A549 (cell line): ENCODE data around the gene D2HGDH. TPM values are rescaled to one million over a fixed set of nuclear protein-coding genes. Genes with fewer than 3 reads are reported as not detected.

Experiments used
- ATAC-seq, 2 experiments: fragments of 200-7000 bp in 1 of 2; fragments of >200 bp in 1 of 2; cut with Nextera tagmentation in 1 of 2; cut with Tn5 transposase in 1 of 2; 3 replicates each; pipeline versions ENCODE4 v1.8.0 to v1.9.1; 2018 to 2020; ENCODE audit warnings: mild to moderate bottlenecking in 1 of 2, moderate library complexity in 1 of 2
- CTCF ChIA-PET: fragments of 300-600 bp; sonication (Branson Sonifier 250); formaldehyde crosslinking; extraction: SDS; loops from one replicate; lab custom pipeline; 2021; ENCODE audit warnings: antibody characterized with exemption, inconsistent platforms; lab: Yijun Ruan, JAX
- POLR2A ChIA-PET: fragments of 350-600 bp; formaldehyde crosslinking; extraction: SDS; loops from one replicate; lab custom pipeline; 2021; ENCODE audit warnings: antibody characterized with exemption, inconsistent platforms; lab: Yijun Ruan, JAX
- DNase-seq, 2 experiments: peaks; one replicate each; pipeline versions ENCODE4 v3.0.0 to v3.0.0-alpha.2; 2011 to 2016; ENCODE audit warnings: low read depth in 1 of 2, low spot score in 1 of 2
- FAIRE-seq: peaks from 2 replicates; lab custom pipeline; 2011; peaks lifted over from hg19 to GRCh38; lab: Jason Lieb, UNC
- H3K27ac ChIP-seq, 2 experiments: fragments of >200 bp; sonication (Bioruptor Twin); formaldehyde crosslinking; 3 replicates each; pipeline ENCODE4 v1.5.1; 2016 to 2017
- H3K4me1 ChIP-seq: fragments of >200 bp; sonication (Bioruptor Twin); formaldehyde crosslinking; 3 replicates; pipeline ENCODE4 v1.6.1; 2016
- H3K4me2 ChIP-seq: fragments of >200 bp; sonication (Bioruptor Twin); formaldehyde crosslinking; 3 replicates; pipeline ENCODE4 v1.6.1; 2016
- H3K4me3 ChIP-seq: fragments of >200 bp; sonication (Bioruptor Twin); formaldehyde crosslinking; 3 replicates; pipeline ENCODE4 v1.5.1; 2016
- H3K9me3 ChIP-seq: fragments of >200 bp; sonication (Bioruptor Twin); formaldehyde crosslinking; 3 replicates; pipeline ENCODE4 v1.6.1; 2016
- CEBPB ChIP-seq, 2 experiments: fragments of >200 bp in 1 of 2; sonication (Bioruptor Twin) in 1 of 2; formaldehyde crosslinking in 1 of 2; IDR thresholded peaks; 2 replicates each; pipeline ENCODE4 v1.6.1; 2012 to 2016
- CHD2 ChIP-seq: fragments of 150-350 bp; IDR thresholded peaks from 2 replicates; pipeline ENCODE4 v1.6.1; 2014; ENCODE audit warnings: low read length; ENCODE audit not compliant: partially characterized antibody
- CTCF ChIP-seq: fragments of >200 bp; sonication (Bioruptor Twin); formaldehyde crosslinking; IDR thresholded peaks from 3 replicates; pipeline ENCODE4 v1.5.1; 2016
- EHMT2 ChIP-seq: fragments of 200-600 bp; sonication (generic); IDR thresholded peaks from 2 replicates; pipeline ENCODE4 v1.6.1; 2016; ENCODE audit warnings: antibody characterized with exemption, low read depth, mild to moderate bottlenecking, moderate library complexity
- ELK1 ChIP-seq: fragments of 150-350 bp; IDR thresholded peaks from 2 replicates; pipeline ENCODE4 v1.6.1; 2014; ENCODE audit warnings: low read depth, mild to moderate bottlenecking, low read length
- ESRRA ChIP-seq: fragments of 150-350 bp; IDR thresholded peaks from 2 replicates; pipeline ENCODE4 v1.6.1; 2014; ENCODE audit warnings: mild to moderate bottlenecking, low read length, borderline replicate concordance
- FOSB ChIP-seq: fragments of 250-450 bp; sonication (Bioruptor Pico); IDR thresholded peaks from 2 replicates; pipeline ENCODE4 v1.5.0; 2020; ENCODE audit warnings: mild to moderate bottlenecking, moderate library complexity
- FOXS1 ChIP-seq: fragments of 250-450 bp; sonication (Bioruptor Pico); IDR thresholded peaks from 2 replicates; pipeline ENCODE4 v1.5.0; 2020; ENCODE audit warnings: mild to moderate bottlenecking, moderate library complexity
- GATA3 ChIP-seq: IDR thresholded peaks from 2 replicates; pipeline ENCODE4 v1.6.1; 2012; ENCODE audit warnings: borderline replicate concordance
- HMGXB4 ChIP-seq: fragments of 250-450 bp; sonication (Bioruptor Pico); IDR thresholded peaks from 2 replicates; pipeline ENCODE4 v1.5.0; 2021; ENCODE audit warnings: mild to moderate bottlenecking, moderate library complexity, borderline replicate concordance
- JUNB ChIP-seq: fragments of >200 bp; sonication (Bioruptor Twin); formaldehyde crosslinking; IDR thresholded peaks from 2 replicates; pipeline ENCODE4 v1.6.1; 2016
- KDM1A ChIP-seq: fragments of 200-600 bp; sonication (generic); IDR thresholded peaks from 2 replicates; pipeline ENCODE4 v1.6.1; 2016; ENCODE audit warnings: low read depth, mild to moderate bottlenecking
- MAX ChIP-seq: IDR thresholded peaks from 2 replicates; pipeline ENCODE4 v1.6.1; 2012
- NFE2L2 ChIP-seq: fragments of 150-350 bp; conservative IDR thresholded peaks from 2 replicates; pipeline ENCODE4 v1.6.1; 2014; ENCODE audit warnings: low read length
- POLR2A ChIP-seq: IDR thresholded peaks from 2 replicates; pipeline ENCODE4 v1.6.1; 2012; ENCODE audit warnings: mild to moderate bottlenecking, low read length
- POLR2AphosphoS2 ChIP-seq: conservative IDR thresholded peaks from 2 replicates; pipeline ENCODE4 v1.6.1; 2012; ENCODE audit warnings: low read length, improper control_type of control experiment, inconsistent platforms
- RCOR1 ChIP-seq: fragments of 150-350 bp; IDR thresholded peaks from 2 replicates; pipeline ENCODE4 v1.6.1; 2014; ENCODE audit warnings: antibody characterized with exemption, low read length, low read depth
- RNF2 ChIP-seq: fragments of 200-600 bp; sonication (generic); IDR thresholded peaks from 2 replicates; pipeline ENCODE4 v1.6.1; 2016; ENCODE audit warnings: low read depth, mild to moderate bottlenecking, antibody characterized with exemption, moderate library complexity, borderline replicate concordance
- SMC3 ChIP-seq: fragments of >200 bp; sonication (Bioruptor Twin); formaldehyde crosslinking; IDR thresholded peaks from 3 replicates; pipeline ENCODE4 v1.6.1; 2018; ENCODE audit warnings: inconsistent platforms
- TFCP2L1 ChIP-seq: fragments of 250-450 bp; sonication (Bioruptor Pico); IDR thresholded peaks from 2 replicates; pipeline ENCODE4 v1.5.0; 2021; ENCODE audit warnings: mild to moderate bottlenecking
- USF2 ChIP-seq: fragments of 450-650 bp; IDR thresholded peaks from 2 replicates; pipeline ENCODE4 v1.6.1; 2014; ENCODE audit warnings: antibody characterized with exemption
- ZFP36 ChIP-seq: fragments of 450-650 bp; IDR thresholded peaks from 2 replicates; pipeline ENCODE4 v1.6.1; 2014; ENCODE audit warnings: borderline replicate concordance; ENCODE audit not compliant: partially characterized antibody
- ZNF302 ChIP-seq: fragments of 250-450 bp; sonication (Bioruptor Pico); IDR thresholded peaks from 2 replicates; pipeline ENCODE4 v1.9.0; 2021; ENCODE audit warnings: inconsistent platforms, mild to moderate bottlenecking, moderate library complexity
- WGBS: methylation state at CpG from one replicate; pipeline ENCODE4 v1.1.6; 2017; ENCODE audit errors: missing lambda C conversion rate; 5-methylcytosine and 5-hydroxymethylcytosine counted together
- polyA minus RNA-seq: library from RNA; depleted of rRNA, polyadenylated mRNA; stranded (reverse); fragments of >200 nt; gene quantifications from 2 replicates; pipeline ENCODE4 v1.2.3, GENCODE V29; 2011; rRNA and poly(A)+ RNA removed
- polyA plus RNA-seq, 4 experiments: library from polyadenylated mRNA; depleted of rRNA in 3 of 4; stranded (reverse); fragments of >200 nt; fragmentation: RNase III in 1 of 4; extraction: RNeasy Plus Mini Kit Qiagen cat#74134 plus additional on column Dnase treatment in 1 of 4; gene quantifications; 2 replicates in 3 of 4; 3 replicates in 1 of 4; pipeline ENCODE4 v1.2.3, GENCODE V29; 2011 to 2017
- TF ChIP-seq, protein P1 (sequence below): fragments of 200-600 bp; sonication (generic); IDR thresholded peaks from 2 replicates; pipeline ENCODE4 v1.6.1; 2016; ENCODE audit warnings: antibody characterized with exemption, mild to moderate bottlenecking, moderate library complexity
- TF ChIP-seq, protein P2 (sequence below): fragments of 250-450 bp; sonication (Bioruptor Pico); IDR thresholded peaks from 2 replicates; pipeline ENCODE4 v1.5.0; 2020; ENCODE audit warnings: low read depth, mild to moderate bottlenecking, moderate library complexity
- TF ChIP-seq, protein P3 (sequence below): fragments of >200 bp; sonication (Bioruptor Twin); formaldehyde crosslinking; IDR thresholded peaks from 3 replicates; pipeline ENCODE4 v1.6.1; 2016

Gene D2HGDH
- 6.5 and 7.0 TPM in 2 replicates for polyA plus RNA-seq (2011; rRNA removed)
- 17.3 and 21.6 TPM in 2 replicates for polyA plus RNA-seq (2012; cell fraction: cytosol; rRNA removed)
- 124 and 153 TPM in 2 replicates for polyA plus RNA-seq (2012; cell fraction: nucleus; rRNA removed)
- polyA plus RNA-seq (2017; fragmentation: RNase III; extraction: RNeasy Plus Mini Kit Qiagen cat#74134 plus additional on column Dnase treatment), result 16.5 to 18.8 TPM (median 18.5 TPM) in 3 replicates
- 7.9 and 15.7 TPM in 2 replicates for polyA minus RNA-seq

GRCh38 chr2:241734467-241735208 is at the start of gene D2HGDH:
Gene D2HGDH (plus strand): TSS chr2:241734630. CDS start chr2:241735225, 595 bp downstream.
- peak within 1 kb of the TSS; percentile 99 for H3K27ac ChIP-seq
- H3K4me1 ChIP-seq, result peaks cover 5% of the 10 kb centered on the region; the same call in 1 of the 3 replicates
- ATAC-seq (peak; percentile 74 to 83), FAIRE-seq (no peak), DNase-seq (peak; percentile 63 to 86)
- H3K9me3 ChIP-seq, result no peaks in the 10 kb centered on the region
- peak within 1 kb of the TSS; percentile 97 for H3K4me3 ChIP-seq
- peak within 1 kb of the TSS; percentile 89 for H3K4me2 ChIP-seq
- ChIA-PET POLR2A (interaction anchor here (0.5 to 2.4 kb wide), 4 partner anchors 22 to 379 kb away, joined by 3 to 23 read pairs (median 6); partner anchors contain the start of genes FARP2 and ING5), CTCF (interaction anchor here (0.9 to 4.3 kb wide), 6 partner anchors 10 to 883 kb away, joined by 3 to 18 read pairs (median 10); partner anchors contain the start of genes HDLBP and SEPTIN2)
- WGBS, result 0% methylated on average over 11 of the region's 98 CpGs
- no peak for TF ChIP-seq SMC3
- TF ChIP-seq JUNB, result no peak
- TF ChIP-seq NFE2L2, result no peak
- TF ChIP-seq POLR2AphosphoS2, result no peak
- no peak for TF ChIP-seq FOSB (CRISPR knock-in tag)
- TF ChIP-seq KDM1A, result no peak
- no peak for TF ChIP-seq ZFP36
- TF ChIP-seq ESRRA, result no peak
- peak; percentile 83 for TF ChIP-seq USF2
- no peak for TF ChIP-seq EHMT2
- TF ChIP-seq, protein P1, sequence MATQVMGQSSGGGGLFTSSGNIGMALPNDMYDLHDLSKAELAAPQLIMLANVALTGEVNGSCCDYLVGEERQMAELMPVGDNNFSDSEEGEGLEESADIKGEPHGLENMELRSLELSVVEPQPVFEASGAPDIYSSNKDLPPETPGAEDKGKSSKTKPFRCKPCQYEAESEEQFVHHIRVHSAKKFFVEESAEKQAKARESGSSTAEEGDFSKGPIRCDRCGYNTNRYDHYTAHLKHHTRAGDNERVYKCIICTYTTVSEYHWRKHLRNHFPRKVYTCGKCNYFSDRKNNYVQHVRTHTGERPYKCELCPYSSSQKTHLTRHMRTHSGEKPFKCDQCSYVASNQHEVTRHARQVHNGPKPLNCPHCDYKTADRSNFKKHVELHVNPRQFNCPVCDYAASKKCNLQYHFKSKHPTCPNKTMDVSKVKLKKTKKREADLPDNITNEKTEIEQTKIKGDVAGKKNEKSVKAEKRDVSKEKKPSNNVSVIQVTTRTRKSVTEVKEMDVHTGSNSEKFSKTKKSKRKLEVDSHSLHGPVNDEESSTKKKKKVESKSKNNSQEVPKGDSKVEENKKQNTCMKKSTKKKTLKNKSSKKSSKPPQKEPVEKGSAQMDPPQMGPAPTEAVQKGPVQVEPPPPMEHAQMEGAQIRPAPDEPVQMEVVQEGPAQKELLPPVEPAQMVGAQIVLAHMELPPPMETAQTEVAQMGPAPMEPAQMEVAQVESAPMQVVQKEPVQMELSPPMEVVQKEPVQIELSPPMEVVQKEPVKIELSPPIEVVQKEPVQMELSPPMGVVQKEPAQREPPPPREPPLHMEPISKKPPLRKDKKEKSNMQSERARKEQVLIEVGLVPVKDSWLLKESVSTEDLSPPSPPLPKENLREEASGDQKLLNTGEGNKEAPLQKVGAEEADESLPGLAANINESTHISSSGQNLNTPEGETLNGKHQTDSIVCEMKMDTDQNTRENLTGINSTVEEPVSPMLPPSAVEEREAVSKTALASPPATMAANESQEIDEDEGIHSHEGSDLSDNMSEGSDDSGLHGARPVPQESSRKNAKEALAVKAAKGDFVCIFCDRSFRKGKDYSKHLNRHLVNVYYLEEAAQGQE, result no peak
- 0 out of 2 replicates have a peak, but pooled peaks have one; percentile 15 for TF ChIP-seq GATA3
- no peak for TF ChIP-seq CEBPB (IDR thresholded peaks at IDR 0.05)
- TF ChIP-seq CTCF, result no peak
- TF ChIP-seq POLR2A, result peak; percentile 92
- TF ChIP-seq ELK1, result no peak
- no peak for TF ChIP-seq FOXS1
- TF ChIP-seq, protein P2, sequence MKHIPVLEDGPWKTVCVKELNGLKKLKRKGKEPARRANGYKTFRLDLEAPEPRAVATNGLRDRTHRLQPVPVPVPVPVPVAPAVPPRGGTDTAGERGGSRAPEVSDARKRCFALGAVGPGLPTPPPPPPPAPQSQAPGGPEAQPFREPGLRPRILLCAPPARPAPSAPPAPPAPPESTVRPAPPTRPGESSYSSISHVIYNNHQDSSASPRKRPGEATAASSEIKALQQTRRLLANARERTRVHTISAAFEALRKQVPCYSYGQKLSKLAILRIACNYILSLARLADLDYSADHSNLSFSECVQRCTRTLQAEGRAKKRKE, result no peak
- no peak for TF ChIP-seq CHD2
- TF ChIP-seq RCOR1, result no peak
- no peak; the same call in 1 of the 2 replicates for TF ChIP-seq TFCP2L1
- TF ChIP-seq, protein P3, sequence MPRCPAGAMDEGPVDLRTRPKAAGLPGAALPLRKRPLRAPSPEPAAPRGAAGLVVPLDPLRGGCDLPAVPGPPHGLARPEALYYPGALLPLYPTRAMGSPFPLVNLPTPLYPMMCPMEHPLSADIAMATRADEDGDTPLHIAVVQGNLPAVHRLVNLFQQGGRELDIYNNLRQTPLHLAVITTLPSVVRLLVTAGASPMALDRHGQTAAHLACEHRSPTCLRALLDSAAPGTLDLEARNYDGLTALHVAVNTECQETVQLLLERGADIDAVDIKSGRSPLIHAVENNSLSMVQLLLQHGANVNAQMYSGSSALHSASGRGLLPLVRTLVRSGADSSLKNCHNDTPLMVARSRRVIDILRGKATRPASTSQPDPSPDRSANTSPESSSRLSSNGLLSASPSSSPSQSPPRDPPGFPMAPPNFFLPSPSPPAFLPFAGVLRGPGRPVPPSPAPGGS, result no peak; the same call in 2 of the 3 replicates
- no peak for TF ChIP-seq ZNF302 (CRISPR knock-in tag)
- TF ChIP-seq MAX, result peak; percentile 41; the same call in 1 of the 2 replicates
- no peak for TF ChIP-seq RNF2
- no peak for TF ChIP-seq HMGXB4 (CRISPR knock-in tag)
